Right atrium auricular region (tissue), 2 donors: ENCODE data around the gene KIF13A. TPM values are rescaled to one million over a fixed set of nuclear protein-coding genes. Genes with fewer than 3 reads are reported as not detected.
"Not testable (repeated sequence)": the region's sequence is repeated elsewhere in the genome, so short reads cannot be mapped to it uniquely, and the experiment has no call there.

ENCODE experiments used
- DNase-seq: peaks from one replicate; pipeline ENCODE4 v3.0.0-alpha.2; 2019; ENCODE audit warnings: low spot score
- H3K27ac ChIP-seq, 2 donors: fragments of 200-600 bp; sonication (generic); 1 replicate in 1 of 2; 2 replicates in 1 of 2; pipeline ENCODE4 v1.5.1; 2016 to 2019
- H3K27me3 ChIP-seq, 2 donors: fragments of 200-600 bp; sonication (generic); one replicate each; pipeline versions ENCODE4 v1.5.1 to v1.6.0; 2017 to 2019
- H3K36me3 ChIP-seq: fragments of 200-600 bp; sonication (generic); one replicate; pipeline ENCODE4 v1.5.1; 2016
- H3K4me1 ChIP-seq, 2 donors: fragments of 200-600 bp; sonication (generic); one replicate each; pipeline versions ENCODE4 v1.5.1 to v1.6.0; 2017 to 2019
- H3K4me3 ChIP-seq, 2 donors: fragments of 200-600 bp; sonication (generic); 1 replicate in 1 of 2; 2 replicates in 1 of 2; pipeline ENCODE4 v1.5.1; 2017 to 2019; ENCODE audit warnings: mild to moderate bottlenecking in 1 of 2, moderate library complexity in 1 of 2
- H3K9me3 ChIP-seq, 2 donors: fragments of 200-600 bp; sonication (generic); one replicate each; pipeline ENCODE4 v1.5.1; 2019
- total RNA-seq, 2 donors: library from RNA; depleted of rRNA; stranded (reverse); fragments of >200 nt; gene quantifications; one replicate each; pipeline ENCODE4 v1.1.0, GENCODE V29; 2016
- TF ChIP-seq, protein P1 (sequence below), 2 donors: fragments of 200-600 bp; sonication (generic); IDR thresholded peaks; one replicate each; pipeline ENCODE4 v1.5.1; 2019; ENCODE audit warnings: antibody characterized with exemption in 2 of 2

Gene KIF13A
- total RNA-seq, 2 donors from 2014 or later, result 56.6 to 68.3 TPM

DNA sequence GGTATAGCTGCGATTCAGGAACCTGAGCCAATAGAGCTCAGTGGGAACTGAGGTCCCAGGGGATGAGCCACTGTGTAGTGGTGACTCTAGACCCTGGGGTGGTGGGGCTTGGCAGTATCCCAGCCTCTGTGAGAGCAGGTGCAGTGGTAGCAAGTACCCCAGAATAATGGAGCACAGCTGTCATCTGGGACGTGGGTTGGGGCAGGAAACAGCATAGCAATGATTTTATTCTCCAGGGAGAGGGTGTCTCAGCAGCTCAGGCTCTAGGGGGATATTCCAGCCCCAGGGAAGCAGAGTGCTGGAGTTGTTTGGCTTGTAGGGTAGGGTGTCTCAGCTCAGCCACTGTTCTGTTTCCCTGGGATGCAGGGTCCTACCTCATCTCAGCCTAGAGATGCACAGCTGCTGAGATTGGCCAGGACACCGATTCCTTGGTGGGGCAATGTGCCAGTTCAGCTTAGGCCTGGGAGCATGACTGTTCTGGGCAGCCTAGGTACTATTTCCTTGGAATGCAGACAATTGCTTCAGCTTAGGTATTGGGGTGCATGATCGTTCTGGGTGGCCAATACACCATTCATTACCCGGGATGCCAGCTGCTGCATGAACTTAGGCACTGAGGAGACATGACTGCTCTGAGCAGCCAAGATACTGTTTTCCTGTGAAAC lies 246.7 kb downstream of the KIF13A start:
- Histone ChIP-seq H3K9me3 (peaks cover 5 to 24% of the 10 kb centered on the region in 2 donors), H3K27ac (no peak overlapping the region), H3K4me1 (no peaks in the 10 kb centered on the region), H3K27me3 (no peaks in the 10 kb centered on the region), H3K36me3 (no peaks in the 10 kb centered on the region), H3K4me3 (no peak overlapping the region)
- no peak for DNase-seq
- TF ChIP-seq, protein P1, sequence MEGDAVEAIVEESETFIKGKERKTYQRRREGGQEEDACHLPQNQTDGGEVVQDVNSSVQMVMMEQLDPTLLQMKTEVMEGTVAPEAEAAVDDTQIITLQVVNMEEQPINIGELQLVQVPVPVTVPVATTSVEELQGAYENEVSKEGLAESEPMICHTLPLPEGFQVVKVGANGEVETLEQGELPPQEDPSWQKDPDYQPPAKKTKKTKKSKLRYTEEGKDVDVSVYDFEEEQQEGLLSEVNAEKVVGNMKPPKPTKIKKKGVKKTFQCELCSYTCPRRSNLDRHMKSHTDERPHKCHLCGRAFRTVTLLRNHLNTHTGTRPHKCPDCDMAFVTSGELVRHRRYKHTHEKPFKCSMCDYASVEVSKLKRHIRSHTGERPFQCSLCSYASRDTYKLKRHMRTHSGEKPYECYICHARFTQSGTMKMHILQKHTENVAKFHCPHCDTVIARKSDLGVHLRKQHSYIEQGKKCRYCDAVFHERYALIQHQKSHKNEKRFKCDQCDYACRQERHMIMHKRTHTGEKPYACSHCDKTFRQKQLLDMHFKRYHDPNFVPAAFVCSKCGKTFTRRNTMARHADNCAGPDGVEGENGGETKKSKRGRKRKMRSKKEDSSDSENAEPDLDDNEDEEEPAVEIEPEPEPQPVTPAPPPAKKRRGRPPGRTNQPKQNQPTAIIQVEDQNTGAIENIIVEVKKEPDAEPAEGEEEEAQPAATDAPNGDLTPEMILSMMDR (IDR thresholded peaks at IDR 0.05), result no peak

DNA sequence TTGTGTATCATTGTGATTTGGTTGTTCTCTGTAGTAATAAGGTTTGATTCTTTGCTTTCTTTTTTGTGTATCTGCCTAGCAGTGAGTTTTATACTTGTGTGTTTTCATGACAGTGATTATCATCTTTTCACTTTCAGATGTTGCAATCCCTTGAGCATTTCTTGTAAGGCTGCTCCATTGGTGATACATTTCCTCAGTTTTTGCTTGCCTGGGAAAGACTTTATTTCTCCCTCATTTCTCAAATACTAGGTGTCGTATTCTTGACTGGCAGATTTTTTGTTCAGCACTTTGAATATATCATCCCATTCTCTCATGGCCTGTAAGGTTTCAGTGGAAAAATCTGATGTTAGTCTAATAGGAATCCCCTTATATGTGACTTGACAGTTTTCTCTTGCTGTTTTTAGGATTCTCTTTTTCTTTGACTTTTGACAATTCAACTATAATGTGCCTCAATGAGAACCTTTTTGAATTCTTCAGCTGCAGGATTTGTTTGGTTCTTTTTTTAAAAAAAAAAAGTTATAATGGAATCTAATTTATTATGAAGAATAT lies 249.7 kb downstream of the KIF13A start:
- Histone ChIP-seq H3K36me3 (no peaks in the 10 kb centered on the region), H3K27me3 (no peaks in the 10 kb centered on the region), H3K4me1 (no peaks in the 10 kb centered on the region), H3K9me3 (peaks cover 5 to 24% of the 10 kb centered on the region in 2 donors), H3K4me3 (no peak overlapping the region), H3K27ac (no peak overlapping the region)
- TF ChIP-seq, protein P1 (IDR thresholded peaks at IDR 0.05), result no peak
- no peak for DNase-seq

DNA sequence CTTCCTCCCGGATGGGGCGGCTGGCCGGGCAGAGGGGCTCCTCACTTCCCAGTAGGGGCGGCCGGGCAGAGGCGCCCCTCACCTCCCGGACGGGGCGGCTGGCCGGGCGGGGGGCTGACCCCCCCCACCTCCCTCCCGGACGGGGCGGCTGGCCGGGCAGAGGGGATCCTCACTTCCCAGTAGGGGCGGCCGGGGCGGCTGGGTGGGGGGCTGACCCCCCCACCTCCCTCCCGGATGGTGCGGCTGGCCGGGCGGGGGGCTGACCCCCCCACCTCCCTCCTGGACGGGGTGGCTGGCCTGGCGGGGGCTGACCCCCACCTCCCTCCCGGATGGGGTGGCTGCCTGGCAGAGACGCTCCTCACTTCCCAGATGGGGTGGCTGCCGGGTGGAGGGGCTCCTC lies 252.1 kb downstream of the KIF13A start:
- DNase-seq, result not testable (repeated sequence)
- H3K9me3 ChIP-seq, result peaks cover 5 to 24% of the 10 kb centered on the region in 2 donors

DNA sequence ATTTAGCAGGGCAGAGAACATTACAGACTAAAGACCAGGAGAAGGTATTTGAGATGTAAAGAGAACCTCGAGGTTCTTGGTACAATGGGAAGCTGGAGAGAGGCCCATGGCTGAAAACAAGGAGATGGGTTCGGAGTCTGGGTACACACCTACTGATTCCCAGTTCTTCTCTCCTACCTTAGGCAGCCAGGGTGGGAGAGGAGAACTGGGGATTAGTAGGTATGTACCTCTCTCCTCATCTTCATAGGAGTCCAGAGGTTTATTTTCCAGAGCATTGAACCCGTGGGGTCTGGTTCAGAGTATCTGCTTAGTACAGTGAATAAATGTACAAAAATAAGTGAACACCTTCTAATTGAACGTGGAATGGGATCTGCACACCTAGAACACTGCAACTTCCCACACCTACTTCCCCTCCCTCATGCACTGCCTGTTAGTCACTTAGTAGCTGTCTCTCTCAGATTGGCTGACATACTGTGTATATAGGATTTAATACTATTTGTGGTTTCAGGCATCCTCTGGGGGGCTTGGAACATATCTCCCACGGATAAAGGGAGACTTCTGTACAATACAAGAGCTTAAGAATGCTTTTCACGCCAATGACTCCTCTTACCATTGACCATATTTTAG lies 257.2 kb downstream of the KIF13A start:
- TF ChIP-seq, protein P1 (IDR thresholded peaks at IDR 0.05), result no peak
- no peaks in the 10 kb centered on the region for H3K36me3 ChIP-seq

More for the DNA sequence above, 252.1 kb downstream of the KIF13A start:
- H3K27ac ChIP-seq, H3K27me3 ChIP-seq, H3K36me3 ChIP-seq, H3K4me3 ChIP-seq, H3K4me1 ChIP-seq: not testable (repeated sequence)

DNA sequence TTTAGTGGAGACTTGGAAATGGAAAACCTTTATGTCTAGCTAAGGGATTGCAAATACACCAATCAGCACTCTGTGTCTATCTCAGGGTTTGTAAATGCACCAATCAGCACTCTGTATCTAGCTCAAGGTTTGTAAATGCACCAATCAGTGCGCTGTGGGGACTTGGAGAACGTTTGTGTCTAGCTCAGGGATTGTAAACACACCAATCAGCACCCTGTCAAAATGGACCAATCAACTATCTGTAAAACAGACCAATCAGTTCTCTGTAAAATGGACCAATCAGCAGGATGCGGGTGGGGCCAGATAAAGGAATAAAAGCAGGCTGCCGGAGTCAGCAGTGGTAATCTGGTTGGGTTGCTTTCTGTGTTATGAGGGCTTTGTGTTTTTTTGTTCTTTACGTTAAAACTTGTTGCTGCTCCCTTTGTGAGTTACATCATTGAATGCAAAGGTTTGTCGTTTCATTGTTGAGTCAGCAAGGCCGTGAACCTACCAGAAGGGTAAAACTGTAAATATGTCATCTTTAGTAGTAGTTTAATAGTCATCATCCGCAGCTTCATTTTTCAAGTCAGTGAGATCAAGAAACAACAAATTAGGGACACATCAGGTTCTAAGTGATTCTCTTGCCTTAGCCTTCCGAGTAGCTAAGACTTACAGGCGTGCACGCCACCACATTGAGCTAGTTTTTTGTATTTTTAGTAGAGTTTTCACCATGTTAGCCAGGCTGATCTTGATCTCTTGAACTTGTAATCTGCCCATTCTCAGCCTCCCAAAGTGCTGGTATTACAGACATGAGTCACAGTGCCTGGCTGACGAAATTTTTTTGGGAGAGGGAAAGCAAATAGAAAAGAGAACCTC lies 258.0 kb downstream of the KIF13A start:
- Histone ChIP-seq H3K27ac (no peak overlapping the region), H3K4me3 (no peak overlapping the region), H3K27me3 (no peaks in the 10 kb centered on the region), H3K9me3 (no peaks in the 10 kb centered on the region), H3K36me3 (no peaks in the 10 kb centered on the region), H3K4me1 (peaks cover 0 to 10% of the 10 kb centered on the region in 2 donors)
- DNase-seq, result no peak
- TF ChIP-seq, protein P1 (IDR thresholded peaks at IDR 0.05), result no peak

More for the DNA sequence above, 257.2 kb downstream of the KIF13A start:
- Histone ChIP-seq H3K27me3 (no peaks in the 10 kb centered on the region), H3K27ac (no peak overlapping the region), H3K4me1 (peaks cover 0 to 4% of the 10 kb centered on the region in 2 donors), H3K4me3 (no peak overlapping the region), H3K9me3 (no peaks in the 10 kb centered on the region)
- DNase-seq, result peak; percentile 9
